GM08714 (cell line): ENCODE results near the gene KANK4.

ENCODE experiments used
- H3K4me3 ChIP-seq: fragments of 200-500 bp; sonication (Bioruptor generic); 2 replicates; pipeline ENCODE4 v1.5.1; 2014; ENCODE audit warnings: mild to moderate bottlenecking, low read length, inconsistent platforms
- ZNF274 ChIP-seq: IDR thresholded peaks from 2 replicates; pipeline ENCODE4 v1.6.1; 2012; ENCODE audit warnings: mild to moderate bottlenecking, low read depth, low read length

Gene KANK4

DNA sequence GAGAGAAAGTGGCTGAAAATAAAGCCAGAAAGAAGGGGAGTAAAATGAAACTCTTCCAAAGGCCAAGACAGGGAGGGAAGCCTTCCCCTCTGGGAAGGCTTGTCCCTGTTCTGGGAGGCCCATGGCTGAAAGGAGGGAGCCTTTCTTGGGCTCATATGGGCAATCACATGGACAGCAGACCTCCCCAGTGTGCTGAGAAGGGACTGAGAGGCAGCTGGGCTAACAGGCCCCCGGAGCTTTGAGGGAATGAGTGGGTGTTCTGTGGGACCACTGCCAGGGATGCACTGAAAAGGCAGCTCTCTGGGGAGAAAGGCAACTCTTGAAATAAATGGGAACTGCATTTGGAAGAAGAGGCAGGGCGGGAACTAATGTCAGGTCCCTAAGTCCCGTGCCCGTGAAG, 39.1 kb downstream of the KANK4 start:
- TF ChIP-seq ZNF274: no peak
- H3K4me3 ChIP-seq: no peak overlapping the region

DNA sequence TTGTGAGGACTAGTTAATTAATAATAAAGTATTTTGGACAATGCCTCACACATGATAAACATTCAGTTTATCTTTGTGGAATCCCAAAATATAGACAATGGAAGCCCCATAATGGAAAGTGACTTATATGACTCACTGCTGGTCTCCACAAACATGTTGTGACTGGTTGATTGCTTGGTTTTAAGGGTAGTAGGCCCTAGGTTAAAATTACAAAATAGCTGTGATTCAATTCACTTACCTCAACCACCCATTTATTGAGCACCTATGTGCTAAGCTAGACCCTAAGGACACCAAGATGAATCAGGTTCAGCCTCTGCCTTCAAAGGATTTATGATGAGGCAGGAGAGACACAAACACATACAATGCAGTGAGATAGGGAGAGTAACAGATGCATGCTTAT, 42.4 kb downstream of the KANK4 start:
- H3K4me3 ChIP-seq: no peak overlapping the region
- no peak for TF ChIP-seq ZNF274

DNA sequence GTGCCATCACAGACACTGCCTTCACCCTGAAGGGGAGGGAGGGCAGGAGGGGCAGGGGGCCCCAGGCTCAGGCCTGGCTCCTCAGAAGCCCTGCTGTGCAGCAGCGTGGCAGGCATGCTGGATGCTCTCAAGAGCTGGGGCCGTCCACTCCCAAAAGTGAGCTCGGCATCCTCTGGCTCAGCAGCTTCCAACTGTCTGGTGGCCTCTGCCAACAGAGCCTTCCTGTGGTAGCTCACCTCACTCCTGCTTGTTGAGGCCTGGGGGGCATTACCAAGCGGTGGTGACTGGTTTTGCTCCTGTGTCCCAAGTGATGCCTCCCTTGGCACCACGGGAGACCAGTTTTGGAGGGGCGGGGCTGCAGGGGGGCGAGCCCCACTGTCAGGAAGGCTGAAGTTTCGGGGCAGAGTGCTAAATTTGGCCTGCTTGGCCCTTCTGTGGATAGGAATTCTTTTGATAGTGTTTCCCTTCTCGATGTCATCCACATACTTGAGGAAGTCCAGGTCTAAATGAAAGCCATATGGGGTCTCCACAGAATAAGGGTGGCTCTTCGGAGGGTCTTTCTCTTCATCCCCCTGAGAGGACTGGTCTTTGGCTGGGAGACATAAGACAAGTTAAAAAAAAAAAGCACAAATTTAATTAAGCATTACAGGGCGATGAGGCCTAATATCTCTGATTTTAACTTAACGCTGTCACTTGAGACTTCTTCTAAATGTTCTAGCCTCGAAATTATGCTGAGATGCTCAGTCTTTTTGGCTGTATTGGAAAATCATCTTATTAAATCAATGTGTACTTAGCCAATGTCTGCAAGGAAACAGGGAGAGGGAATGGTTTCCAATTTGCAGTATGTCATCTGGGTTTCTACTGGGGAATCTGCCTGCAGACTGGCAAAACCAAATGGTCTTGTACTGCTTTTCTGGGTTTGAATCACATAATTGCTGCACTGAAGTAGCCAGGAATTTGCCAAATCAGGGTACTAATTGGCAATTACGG, 44.4 kb downstream of the KANK4 start:
- no peak overlapping the region for H3K4me3 ChIP-seq
- TF ChIP-seq ZNF274: no peak

DNA sequence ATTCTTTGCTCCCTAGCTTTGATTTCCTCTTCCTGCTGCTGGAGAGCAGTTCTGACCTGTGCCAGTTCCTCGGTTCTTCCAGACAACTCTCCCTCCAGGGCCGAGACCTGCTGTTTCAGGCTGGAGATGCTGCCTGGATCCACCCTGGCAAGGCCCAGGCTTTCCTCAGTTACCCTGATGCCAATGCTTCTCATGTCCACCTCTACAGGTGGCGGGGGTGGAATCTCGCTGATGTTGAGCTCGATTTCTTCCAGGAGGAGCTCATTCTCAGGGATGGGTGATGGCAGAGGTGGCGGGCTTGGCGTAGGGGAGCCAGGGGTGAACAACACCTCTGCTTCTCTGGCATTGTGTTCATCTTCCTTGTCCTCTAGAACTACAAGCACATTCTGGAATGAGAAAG, 45.3 kb downstream of the KANK4 start:
- no peak for TF ChIP-seq ZNF274
- no peak overlapping the region for H3K4me3 ChIP-seq

DNA sequence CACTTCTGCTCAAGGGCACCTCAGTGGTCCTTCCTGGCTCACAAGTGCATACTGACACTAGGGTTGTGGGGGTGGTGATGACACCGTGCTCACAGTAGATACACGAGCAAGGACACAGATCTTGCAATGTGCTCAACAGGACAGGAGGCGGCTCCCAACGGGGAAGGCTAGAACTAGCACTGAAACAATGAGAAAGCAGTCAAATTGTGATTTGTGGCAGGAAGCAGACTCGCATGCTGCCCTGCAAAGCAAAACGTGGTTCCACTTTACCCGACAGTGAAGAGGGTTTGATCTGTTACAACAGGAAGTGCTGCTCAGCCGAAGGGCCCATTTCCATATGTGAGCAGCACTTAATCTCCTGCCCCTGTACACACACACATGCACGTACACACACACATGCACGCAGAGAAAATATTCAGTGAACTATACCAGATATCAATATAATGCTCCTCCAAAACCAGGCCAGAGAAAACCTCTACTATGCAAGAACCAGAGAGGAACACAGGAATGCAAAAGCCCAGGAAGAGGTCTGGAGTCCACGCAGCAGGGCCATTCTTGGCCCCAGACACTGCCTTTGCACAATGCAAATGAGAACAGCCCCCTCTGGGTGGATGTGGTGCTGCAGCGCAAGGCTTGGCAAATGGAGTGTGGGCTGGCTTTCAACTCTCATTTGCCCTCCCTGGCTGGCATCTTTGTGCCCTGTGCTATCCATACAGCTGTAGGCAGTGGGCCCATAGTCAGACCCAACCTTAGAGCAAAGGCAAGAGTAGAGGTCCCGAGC, 47.1 kb downstream of the KANK4 start:
- H3K4me3 ChIP-seq: no peak overlapping the region
- no peak for TF ChIP-seq ZNF274

DNA sequence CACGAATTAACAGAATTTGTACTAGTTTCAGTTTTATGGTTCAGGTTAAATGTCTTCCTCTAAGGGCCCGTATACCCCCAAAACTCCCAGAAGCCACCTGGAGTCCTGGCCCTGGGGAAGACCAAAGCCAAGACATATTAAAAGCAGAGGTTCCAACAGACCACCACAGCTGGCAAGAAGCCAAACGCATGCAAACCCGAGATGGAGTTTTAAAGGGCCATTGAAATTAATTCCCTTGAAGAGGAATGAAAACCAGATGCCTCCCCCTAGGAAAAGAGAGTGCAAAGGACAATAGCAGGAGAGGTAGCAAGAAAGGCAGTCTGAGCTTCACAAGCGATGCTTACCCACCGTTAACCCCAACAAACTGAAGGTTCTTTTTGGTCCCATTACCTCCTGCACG, 48.1 kb downstream of the KANK4 start:
- H3K4me3 ChIP-seq: no peak overlapping the region
- TF ChIP-seq ZNF274: no peak

DNA sequence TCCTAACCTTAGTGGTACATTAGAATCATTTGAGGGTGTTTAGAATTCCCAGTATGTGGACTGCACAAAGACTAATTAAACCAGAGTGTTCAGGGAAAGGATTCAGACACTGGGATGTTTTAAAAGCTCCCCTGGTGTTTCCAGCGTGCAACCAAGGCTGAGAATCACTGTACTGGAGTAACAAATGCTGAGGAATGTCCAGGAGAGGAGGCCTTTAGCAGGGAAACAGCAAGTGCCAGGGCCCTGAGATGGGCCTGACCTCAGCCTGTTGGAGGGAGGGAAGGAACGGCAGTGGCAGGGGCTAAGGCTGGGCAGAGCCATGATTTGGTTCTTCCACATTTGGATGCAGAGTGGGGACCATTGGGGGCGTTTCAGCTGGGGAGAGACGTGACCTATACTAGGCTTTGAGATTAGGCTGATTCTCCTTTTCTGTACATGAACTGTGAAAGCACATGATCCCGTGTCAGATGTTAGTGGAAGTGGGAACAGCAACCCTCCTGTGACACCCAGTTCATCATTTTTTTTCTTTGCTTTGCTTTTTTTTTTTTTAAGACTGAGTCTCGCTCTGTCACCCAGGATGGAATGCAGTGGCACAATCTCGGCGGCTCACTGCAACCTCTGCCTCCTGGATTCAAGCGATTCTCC, 49.3 kb downstream of the KANK4 start:
- no peak for TF ChIP-seq ZNF274
- H3K4me3 ChIP-seq: no peak overlapping the region

DNA sequence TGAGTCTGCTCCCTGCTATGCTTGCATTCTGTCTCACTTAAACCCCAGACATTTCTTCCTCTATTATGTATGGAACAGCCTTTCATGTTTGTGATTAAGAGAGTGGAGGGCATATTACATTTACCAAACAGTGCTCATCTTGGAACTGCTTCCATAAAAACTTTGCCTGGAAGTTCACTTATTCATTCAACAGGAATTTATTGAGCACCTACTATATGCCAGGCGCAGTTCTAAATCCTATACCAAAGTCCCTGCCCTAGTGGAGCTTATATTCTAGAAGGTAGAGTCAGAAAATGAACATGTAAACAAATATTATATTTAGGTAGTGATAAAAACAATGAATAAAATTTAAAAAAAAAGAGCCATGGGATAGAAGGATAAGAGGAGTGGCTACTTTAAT, 49.8 kb downstream of the KANK4 start:
- H3K4me3 ChIP-seq: no peak overlapping the region
- TF ChIP-seq ZNF274: no peak

DNA sequence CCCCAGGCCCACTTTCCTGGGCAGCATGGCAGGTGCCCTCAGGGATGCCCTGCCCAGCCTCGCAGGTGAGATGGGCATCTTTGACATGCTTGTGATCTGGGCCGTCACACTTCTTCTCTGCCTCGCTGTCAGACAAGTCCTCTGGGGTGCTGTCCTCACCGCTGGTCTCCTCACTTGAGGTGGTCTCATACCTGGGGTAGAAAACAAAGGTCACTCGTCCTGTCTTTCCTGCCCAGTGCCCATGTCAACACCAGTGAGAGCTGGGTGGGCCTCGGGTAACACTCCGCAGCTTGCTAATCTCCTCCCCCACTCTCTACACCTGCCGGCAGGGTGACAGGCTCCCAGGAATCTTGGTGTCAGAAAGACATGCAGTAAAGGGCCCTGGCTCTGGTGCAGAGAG, 50.9 kb downstream of the KANK4 start:
- no peak for TF ChIP-seq ZNF274

DNA sequence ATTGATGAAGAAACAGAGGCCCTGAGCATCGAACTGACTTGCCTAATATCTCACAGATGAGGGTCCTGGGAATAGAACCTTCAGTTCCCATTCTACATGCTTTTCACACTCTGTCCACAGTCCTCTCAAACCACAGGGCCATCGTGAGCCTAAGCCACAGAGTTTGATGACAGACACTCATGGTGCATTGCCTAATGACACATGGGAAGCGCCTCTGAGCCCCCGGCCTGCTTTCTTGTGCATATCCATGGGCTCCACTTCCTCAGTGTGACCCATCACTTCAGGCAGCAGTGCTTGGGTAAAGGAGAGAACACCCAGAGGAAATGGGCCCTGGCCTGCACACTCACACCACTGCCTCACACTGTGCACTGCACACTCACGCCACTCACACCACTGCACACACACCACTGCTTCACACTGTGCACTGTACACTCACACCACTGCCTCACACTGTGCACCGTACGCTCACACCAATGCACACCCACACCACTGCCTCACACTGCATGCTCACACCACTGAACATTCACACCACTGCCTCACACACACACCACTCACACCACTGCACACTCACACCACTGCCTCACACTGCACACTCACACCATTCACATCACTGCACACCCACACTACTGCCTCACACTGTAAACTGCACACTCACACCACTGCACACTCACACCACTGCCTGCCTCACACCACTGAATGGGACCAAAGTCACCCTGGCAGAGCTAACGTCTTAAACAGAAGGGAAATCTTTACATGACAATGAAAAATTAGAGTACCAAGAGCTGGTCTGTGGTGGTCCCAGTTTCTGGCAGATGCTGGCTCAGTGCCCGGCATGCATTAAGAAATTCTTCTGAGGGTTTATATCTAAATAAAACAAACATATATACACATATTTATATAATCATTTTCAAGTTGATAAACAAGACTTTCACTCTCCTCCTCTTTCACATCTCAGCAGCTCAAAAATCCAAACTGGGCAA, 53.0 kb downstream of the KANK4 start:
- TF ChIP-seq ZNF274: no peak
- no peak overlapping the region for H3K4me3 ChIP-seq

More for the DNA sequence above, 50.9 kb downstream of the KANK4 start:
- no peak overlapping the region for H3K4me3 ChIP-seq

DNA sequence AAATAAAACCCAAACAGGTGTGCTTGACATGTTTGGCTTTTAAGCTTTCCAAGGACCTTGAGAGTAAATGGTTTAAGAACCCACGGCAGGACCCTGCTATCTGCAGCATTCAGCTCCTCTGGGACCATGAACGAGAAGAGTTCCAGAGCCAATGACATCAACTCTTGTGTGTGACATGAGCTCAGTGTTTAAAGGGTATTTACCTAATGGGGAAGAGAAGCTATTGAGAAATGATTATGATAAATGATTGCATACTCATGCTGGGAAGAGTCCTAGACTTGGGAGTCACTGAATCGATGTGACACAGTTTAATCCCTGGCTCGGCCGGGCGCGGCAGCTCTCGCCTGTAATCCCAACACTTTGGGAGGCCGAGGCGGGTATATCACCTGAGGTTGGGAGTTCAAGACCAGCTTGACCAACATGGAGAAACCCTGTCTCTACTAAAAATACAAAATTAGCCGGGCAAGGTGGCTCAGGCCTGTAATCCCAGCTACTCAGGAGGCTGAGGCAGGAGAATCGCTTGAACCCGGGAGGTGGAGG, 55.4 kb downstream of the KANK4 start:
- TF ChIP-seq ZNF274: no peak
- H3K4me3 ChIP-seq: no peak overlapping the region

DNA sequence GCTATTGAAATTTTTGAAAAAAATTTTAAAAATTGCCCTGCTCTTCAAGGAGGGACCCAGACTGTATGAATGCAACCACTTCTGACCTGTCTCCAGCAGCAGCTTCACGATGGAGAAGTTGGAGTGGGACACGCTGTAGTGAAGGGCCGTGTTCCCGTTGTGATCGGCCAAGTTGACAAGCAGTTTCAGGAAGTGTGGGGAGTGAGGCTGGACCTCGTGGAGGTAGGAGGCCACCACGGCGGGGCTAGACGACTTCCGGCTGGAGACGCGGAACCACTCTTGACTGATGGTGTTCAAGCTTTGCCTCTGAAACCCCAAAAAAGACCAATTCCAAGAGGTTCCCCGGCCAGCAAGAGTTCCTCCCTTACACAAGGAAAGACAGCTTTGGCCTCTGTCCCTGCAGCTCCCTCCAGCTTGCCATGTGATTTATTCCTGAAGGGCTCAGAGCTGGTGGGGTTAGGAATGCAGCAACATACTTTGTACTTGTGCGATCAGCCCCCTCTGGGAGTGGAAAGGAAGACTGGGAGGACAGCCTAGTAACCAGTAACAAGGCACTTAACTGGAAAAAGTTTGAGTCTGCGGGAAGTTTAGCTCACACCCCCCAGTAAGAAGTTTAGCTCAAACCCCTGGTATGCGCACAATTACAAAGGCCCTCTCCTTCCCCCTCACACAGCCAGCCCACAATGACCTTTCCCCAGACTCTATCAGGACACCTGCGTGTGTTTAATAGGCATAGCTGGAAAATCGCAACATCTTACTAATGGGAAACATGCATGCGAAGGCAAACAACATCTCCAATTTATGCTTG, 56.0 kb downstream of the KANK4 start:
- no peak overlapping the region for H3K4me3 ChIP-seq
- no peak for TF ChIP-seq ZNF274
